ENCODE data around the gene LCOR. TPM values are rescaled to one million over a fixed set of nuclear protein-coding genes. Genes with fewer than 3 reads are reported as not detected.

Gene LCOR
- total RNA-seq, 1 experiment from 2014 or later, result 42.1 TPM

DNA sequence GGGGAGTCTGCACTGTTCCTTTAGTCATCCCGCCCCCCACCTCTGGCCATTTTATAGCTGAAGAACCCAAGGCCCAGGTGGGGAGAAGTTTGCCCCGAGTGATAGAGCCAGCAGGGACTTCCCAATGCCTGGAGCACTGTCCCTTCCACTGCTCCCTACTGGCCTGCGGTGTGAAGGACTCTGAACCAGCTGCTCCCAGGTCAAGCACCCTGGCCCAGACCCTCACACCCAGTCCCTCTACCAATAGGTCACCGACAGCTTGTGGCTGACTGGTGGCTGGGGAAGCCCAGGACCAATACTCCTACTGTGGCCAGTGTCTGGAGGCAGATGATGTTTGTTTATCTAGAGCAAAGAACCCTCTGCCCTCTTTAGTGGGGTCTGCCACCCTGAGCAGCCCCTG lies 167.9 kb downstream of the LCOR start:
- H2BK15ac ChIP-seq (ENCODE audit: low read depth, low read length), result no peak overlapping the region
- TF ChIP-seq, protein P1, sequence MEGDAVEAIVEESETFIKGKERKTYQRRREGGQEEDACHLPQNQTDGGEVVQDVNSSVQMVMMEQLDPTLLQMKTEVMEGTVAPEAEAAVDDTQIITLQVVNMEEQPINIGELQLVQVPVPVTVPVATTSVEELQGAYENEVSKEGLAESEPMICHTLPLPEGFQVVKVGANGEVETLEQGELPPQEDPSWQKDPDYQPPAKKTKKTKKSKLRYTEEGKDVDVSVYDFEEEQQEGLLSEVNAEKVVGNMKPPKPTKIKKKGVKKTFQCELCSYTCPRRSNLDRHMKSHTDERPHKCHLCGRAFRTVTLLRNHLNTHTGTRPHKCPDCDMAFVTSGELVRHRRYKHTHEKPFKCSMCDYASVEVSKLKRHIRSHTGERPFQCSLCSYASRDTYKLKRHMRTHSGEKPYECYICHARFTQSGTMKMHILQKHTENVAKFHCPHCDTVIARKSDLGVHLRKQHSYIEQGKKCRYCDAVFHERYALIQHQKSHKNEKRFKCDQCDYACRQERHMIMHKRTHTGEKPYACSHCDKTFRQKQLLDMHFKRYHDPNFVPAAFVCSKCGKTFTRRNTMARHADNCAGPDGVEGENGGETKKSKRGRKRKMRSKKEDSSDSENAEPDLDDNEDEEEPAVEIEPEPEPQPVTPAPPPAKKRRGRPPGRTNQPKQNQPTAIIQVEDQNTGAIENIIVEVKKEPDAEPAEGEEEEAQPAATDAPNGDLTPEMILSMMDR (conservative IDR thresholded peaks at IDR 0.05), result no peak
- H3K4me1 Mint-ChIP-seq, result 0 out of 4 replicates have a peak, but pooled peaks cover 2% of the 10 kb centered on the region in 2 experiments
- H3K56ac ChIP-seq (ENCODE audit: insufficient read length, low read depth, low read length), result no peak overlapping the region
- no peak overlapping the region for H3K9ac ChIP-seq (ENCODE audit: extremely low read depth, insufficient read length, low read length)
- WGBS (ENCODE audit: extremely low coverage, insufficient read length, low lambda C conversion rate), result no CpG with 5 or more reads among the region's 4 CpGs
- H3K4me1 ChIP-seq (ENCODE audit: insufficient read depth, low read length), result no peaks in the 10 kb centered on the region
- no peak overlapping the region for H3K4me2 ChIP-seq (ENCODE audit: insufficient read depth, insufficient read length, low read length)
- H3K79me1 ChIP-seq (ENCODE audit: insufficient read depth, low read depth, low read length, poor library complexity, severe bottlenecking), result no peaks in the 10 kb centered on the region
- no peak overlapping the region for H3K23ac ChIP-seq (ENCODE audit: insufficient read length, low read depth, low read length)
- no peak overlapping the region for H3T11ph ChIP-seq (ENCODE audit: low read length)
- no peak overlapping the region for H3K14ac ChIP-seq (ENCODE audit: insufficient read depth, low read length)
- no peak overlapping the region for H3K4me3 Mint-ChIP-seq
- no peak overlapping the region for H2AK5ac ChIP-seq (ENCODE audit: insufficient read length, low read length)
- no peak overlapping the region for H3K18ac ChIP-seq (ENCODE audit: insufficient read length, low read depth, low read length)
- no peaks in the 10 kb centered on the region for H3K23me2 ChIP-seq (ENCODE audit: insufficient read length, low read depth, low read length, poor library complexity, severe bottlenecking)
- no peak overlapping the region for H4K8ac ChIP-seq (replicated peaks; ENCODE audit: insufficient read length, low read depth, low read length)
- no peak for DNase-seq
- no peak overlapping the region for H3K27ac ChIP-seq (ENCODE audit: insufficient read length, low read depth, low read length)
- H3K79me2 ChIP-seq (ENCODE audit: insufficient read depth, low read length), result no peaks in the 10 kb centered on the region
- H2AFZ ChIP-seq (ENCODE audit: low read length), result no peak overlapping the region
- H3K4ac ChIP-seq (ENCODE audit: low read depth, low read length), result no peak overlapping the region
- no peak overlapping the region for H4K91ac ChIP-seq (ENCODE audit: insufficient read length, low read depth, low read length)
- no peak overlapping the region for H4K5ac ChIP-seq (ENCODE audit: insufficient read length, low read depth, low read length)
- no peak overlapping the region for H2BK12ac ChIP-seq (ENCODE audit: insufficient read length, low read depth, low read length)
- H3K27me3 ChIP-seq (ENCODE audit: insufficient read depth, low read length), result no peaks in the 10 kb centered on the region
- H3K9me3 ChIP-seq (ENCODE audit: control insufficient read depth, low read depth, low read length), result no peaks in the 10 kb centered on the region
- no peak overlapping the region for H2BK20ac ChIP-seq (ENCODE audit: low read depth, low read length, poor library complexity, severe bottlenecking)
- no peaks in the 10 kb centered on the region for H3K9me3 Mint-ChIP-seq
- no peaks in the 10 kb centered on the region for H3K27me3 Mint-ChIP-seq (ENCODE audit: low read depth)
- H2BK5ac ChIP-seq (ENCODE audit: insufficient read length, low read length), result no peak overlapping the region
- no peaks in the 10 kb centered on the region for H4K20me1 ChIP-seq (ENCODE audit: control insufficient read depth, insufficient read depth, insufficient read length)
- no peaks in the 10 kb centered on the region; a peak in 1 of 7 replicates for H3K36me3 Mint-ChIP-seq (ENCODE audit: insufficient read depth in 1 of 3, low read depth in 3 of 3)
- H2BK120ac ChIP-seq (ENCODE audit: low read depth, low read length, poor library complexity, severe bottlenecking), result no peak overlapping the region
- no peak overlapping the region for H3K27ac Mint-ChIP-seq

Data from H9 (cell line).